HPDE6-E6E7 (cell line): ENCODE measurements around the gene LPIN2.
"Not testable (repeated sequence)": the region's sequence is repeated elsewhere in the genome, so short reads cannot be mapped to it uniquely, and the experiment has no call there.

Source experiments
- DNase-seq: peaks from one replicate; pipeline ENCODE4 v3.0.0; 2011; ENCODE audit warnings: missing footprints; ENCODE audit errors: extremely low spot score

Gene LPIN2

GRCh38 chr18:3007491-3007890 lies 5.5 kb downstream of the LPIN2 start:
- no peak for DNase-seq

GRCh38 chr18:3005462-3005861 lies 7.5 kb downstream of the LPIN2 start:
- no peak for DNase-seq

GRCh38 chr18:3003766-3004165 lies 9.2 kb downstream of the LPIN2 start:
- DNase-seq, result not testable (repeated sequence)

- no peak for DNase-seq
Observed at GRCh38 chr18:3002732-3003131, 10.2 kb downstream of the LPIN2 start.

GRCh38 chr18:2998644-2999043 lies 14.3 kb downstream of the LPIN2 start:
- DNase-seq, result no peak

GRCh38 chr18:2997846-2998564 lies 14.9 kb downstream of the LPIN2 start:
- no peak for DNase-seq

- no peak for DNase-seq
Observed at GRCh38 chr18:2997429-2997828, 15.5 kb downstream of the LPIN2 start.

- DNase-seq, result no peak
Observed at GRCh38 chr18:2994603-2995432, 18.1 kb downstream of the LPIN2 start.

- no peak for DNase-seq
Observed at GRCh38 chr18:2994020-2994589, 18.8 kb downstream of the LPIN2 start.

- DNase-seq, result no peak
Observed at GRCh38 chr18:2992995-2993877, 19.7 kb downstream of the LPIN2 start.

GRCh38 chr18:2990956-2991640 lies 21.8 kb downstream of the LPIN2 start:
- no peak for DNase-seq

GRCh38 chr18:2987876-2988790 lies 24.8 kb downstream of the LPIN2 start:
- DNase-seq, result no peak

- no peak for DNase-seq
Observed at GRCh38 chr18:2986150-2986865, 26.6 kb downstream of the LPIN2 start.

GRCh38 chr18:2985628-2986027 lies 27.3 kb downstream of the LPIN2 start:
- peak; percentile 35 for DNase-seq

- DNase-seq, result no peak
Observed at GRCh38 chr18:2984703-2985261, 28.2 kb downstream of the LPIN2 start.

GRCh38 chr18:2984091-2984490 lies 28.9 kb downstream of the LPIN2 start:
- DNase-seq, result no peak

- no peak for DNase-seq
Observed at GRCh38 chr18:2983296-2983695, 29.6 kb downstream of the LPIN2 start.

- DNase-seq, result no peak
Observed at GRCh38 chr18:2982452-2983269, 30.3 kb downstream of the LPIN2 start.
